Nephron (organoid): ENCODE measurements around the gene ZNF132.
"Not testable (repeated sequence)": the region's sequence is repeated elsewhere in the genome, so short reads cannot be mapped to it uniquely, and the experiment has no call there.

Source experiments
- H3K27ac Mint-ChIP-seq, 3 experiments: 2 replicates each; pipeline ENCODE4 v1.8.0; 2020; ENCODE audit warnings: mixed read lengths in 3 of 3, mild to moderate bottlenecking in 2 of 3, moderate library complexity in 1 of 3
- H3K27me3 Mint-ChIP-seq: 2 replicates; pipeline ENCODE4 v1.8.0; 2021; ENCODE audit warnings: low read depth, mild to moderate bottlenecking, moderate library complexity, mixed read lengths
- H3K36me3 Mint-ChIP-seq: 2 replicates; pipeline ENCODE4 v1.8.0; 2020; ENCODE audit warnings: low read depth, mixed read lengths
- H3K4me1 Mint-ChIP-seq: 2 replicates; pipeline ENCODE4 v1.8.0; 2020; ENCODE audit warnings: mixed read lengths
- H3K4me3 Mint-ChIP-seq, 3 experiments: 2 replicates each; pipeline ENCODE4 v1.8.0; 2020; ENCODE audit warnings: mild to moderate bottlenecking in 3 of 3, mixed read lengths in 3 of 3, moderate library complexity in 2 of 3
- H3K9me3 Mint-ChIP-seq: 2 replicates; pipeline ENCODE4 v1.8.0; 2020; ENCODE audit warnings: mixed read lengths
- CTCF ChIP-seq, 3 experiments: fragments of 200-600 bp; sonication (generic); IDR thresholded peaks; one replicate each; pipeline ENCODE4 v1.5.0; 2021; ENCODE audit warnings: antibody characterized with exemption in 3 of 3; ENCODE audit not compliant: unreplicated experiment in 3 of 3

ZNF132 gene

GRCh38 chr19:58475714-58476497 lies 36.0 kb upstream of the ZNF132 start, which contains the start of gene ZNF446:
Gene ZNF446, plus strand, starts transcription at chr19:58476352. Its CDS starts 867 bp downstream, at chr19:58477219.
- Mint-ChIP-seq H3K4me3 (peak within 1 kb of the TSS; percentile 91 to 96 (median 92)), H3K9me3 (no peaks in the 10 kb centered on the region), H3K27ac (peak within 1 kb of the TSS; percentile 89 to 97 (median 94)), H3K4me1 (peaks cover 6% of the 10 kb centered on the region), H3K27me3 (no peaks in the 10 kb centered on the region), H3K36me3 (peaks cover 13% of the 10 kb centered on the region)
- no peak for TF ChIP-seq CTCF (IDR thresholded peaks at IDR 0.05; ENCODE audit: unreplicated experiment in 3 of 3)

- no peaks in the 10 kb centered on the region for H3K27me3 Mint-ChIP-seq
- peaks cover 6% of the 10 kb centered on the region for H3K4me1 Mint-ChIP-seq
- peak overlapping the region; percentile 91 to 96 (median 92) for H3K4me3 Mint-ChIP-seq
- H3K9me3 Mint-ChIP-seq, result no peaks in the 10 kb centered on the region
- H3K36me3 Mint-ChIP-seq, result peaks cover 15% of the 10 kb centered on the region
- peak overlapping the region; percentile 89 to 97 (median 91) for H3K27ac Mint-ChIP-seq
- TF ChIP-seq CTCF (IDR thresholded peaks at IDR 0.05; ENCODE audit: unreplicated experiment in 3 of 3), result no peak
These were observed 35.2 kb upstream of the ZNF132 start for GRCh38 chr19:58474997-58475713.

- no peak for TF ChIP-seq CTCF (IDR thresholded peaks at IDR 0.05; ENCODE audit: unreplicated experiment in 3 of 3)
- H3K27me3 Mint-ChIP-seq, result no peaks in the 10 kb centered on the region
These were observed 34.5 kb upstream of the ZNF132 start for GRCh38 chr19:58474291-58474996.

GRCh38 chr19:58473775-58474174 lies 33.8 kb upstream of the ZNF132 start:
- Mint-ChIP-seq H3K36me3 (peaks cover 11% of the 10 kb centered on the region), H3K4me3 (peak overlapping the region; percentile 68 to 96 (median 92)), H3K4me1 (peaks cover 6% of the 10 kb centered on the region), H3K9me3 (no peaks in the 10 kb centered on the region), H3K27me3 (no peaks in the 10 kb centered on the region), H3K27ac (peak overlapping the region in 1 of 3 experiments; percentile 62)
- TF ChIP-seq CTCF (IDR thresholded peaks at IDR 0.05; ENCODE audit: unreplicated experiment in 3 of 3), result no peak

More at GRCh38 chr19:58474291-58474996, 34.5 kb upstream of the ZNF132 start:
- H3K4me3 Mint-ChIP-seq, result peak overlapping the region; percentile 91 to 96 (median 92)
- peaks cover 15% of the 10 kb centered on the region for H3K36me3 Mint-ChIP-seq
- peaks cover 6% of the 10 kb centered on the region for H3K4me1 Mint-ChIP-seq
- H3K27ac Mint-ChIP-seq, result peak overlapping the region in 2 of 3 experiments; percentile 31 to 62
- H3K9me3 Mint-ChIP-seq, result no peaks in the 10 kb centered on the region

GRCh38 chr19:58471736-58472135 lies 31.8 kb upstream of the ZNF132 start:
- H3K27me3 Mint-ChIP-seq, result no peaks in the 10 kb centered on the region
- peaks cover 14% of the 10 kb centered on the region for H3K4me1 Mint-ChIP-seq
- no peak overlapping the region for H3K4me3 Mint-ChIP-seq
- TF ChIP-seq CTCF (IDR thresholded peaks at IDR 0.05; ENCODE audit: unreplicated experiment in 3 of 3), result no peak
- H3K36me3 Mint-ChIP-seq, result peaks cover 11% of the 10 kb centered on the region
- H3K9me3 Mint-ChIP-seq, result no peaks in the 10 kb centered on the region
- no peak overlapping the region for H3K27ac Mint-ChIP-seq

GRCh38 chr19:58470837-58471543 lies 31.0 kb upstream of the ZNF132 start:
- not testable (repeated sequence) for H3K9me3 Mint-ChIP-seq, H3K27ac Mint-ChIP-seq
- peaks cover 11% of the 10 kb centered on the region for H3K36me3 Mint-ChIP-seq

More at GRCh38 chr19:58470837-58471543, 31.0 kb upstream of the ZNF132 start:
- H3K4me1 Mint-ChIP-seq, result peaks cover 12% of the 10 kb centered on the region
- not testable (repeated sequence) for H3K27me3 Mint-ChIP-seq
- H3K4me3 Mint-ChIP-seq, result peak overlapping the region in 2 of 3 experiments; percentile 43 to 57
